ENCODE measurements around the gene FNBP1L.

DNA sequence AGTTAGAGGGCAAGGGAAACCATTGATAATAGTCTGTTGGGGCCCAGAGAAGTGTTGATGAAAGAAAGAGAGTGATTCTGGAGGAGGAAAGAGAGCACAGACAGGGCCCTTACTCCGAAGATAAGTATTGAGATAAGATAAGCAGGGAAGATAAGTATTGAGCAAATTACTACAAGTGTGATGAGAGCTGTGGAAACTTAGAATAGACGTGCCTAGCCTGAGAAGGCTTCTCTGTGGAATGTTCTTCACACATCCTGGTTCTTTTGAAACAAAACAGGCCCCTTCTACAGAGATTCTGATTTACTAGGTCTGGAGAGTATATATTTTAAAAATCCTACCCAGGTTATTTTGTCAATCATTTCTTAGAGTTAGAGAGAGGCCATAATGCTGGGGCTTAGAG lies 26.4 kb downstream of the FNBP1L start:
- no peak for TF ChIP-seq EZH2 (IDR thresholded peaks at IDR 0.05)
- TF ChIP-seq, protein P1, sequence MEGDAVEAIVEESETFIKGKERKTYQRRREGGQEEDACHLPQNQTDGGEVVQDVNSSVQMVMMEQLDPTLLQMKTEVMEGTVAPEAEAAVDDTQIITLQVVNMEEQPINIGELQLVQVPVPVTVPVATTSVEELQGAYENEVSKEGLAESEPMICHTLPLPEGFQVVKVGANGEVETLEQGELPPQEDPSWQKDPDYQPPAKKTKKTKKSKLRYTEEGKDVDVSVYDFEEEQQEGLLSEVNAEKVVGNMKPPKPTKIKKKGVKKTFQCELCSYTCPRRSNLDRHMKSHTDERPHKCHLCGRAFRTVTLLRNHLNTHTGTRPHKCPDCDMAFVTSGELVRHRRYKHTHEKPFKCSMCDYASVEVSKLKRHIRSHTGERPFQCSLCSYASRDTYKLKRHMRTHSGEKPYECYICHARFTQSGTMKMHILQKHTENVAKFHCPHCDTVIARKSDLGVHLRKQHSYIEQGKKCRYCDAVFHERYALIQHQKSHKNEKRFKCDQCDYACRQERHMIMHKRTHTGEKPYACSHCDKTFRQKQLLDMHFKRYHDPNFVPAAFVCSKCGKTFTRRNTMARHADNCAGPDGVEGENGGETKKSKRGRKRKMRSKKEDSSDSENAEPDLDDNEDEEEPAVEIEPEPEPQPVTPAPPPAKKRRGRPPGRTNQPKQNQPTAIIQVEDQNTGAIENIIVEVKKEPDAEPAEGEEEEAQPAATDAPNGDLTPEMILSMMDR (IDR thresholded peaks at IDR 0.05) = no peak
- no peak for TF ChIP-seq EZH2phosphoT487 (IDR thresholded peaks at IDR 0.05)

All from neural progenitor cell (in vitro differentiated cells).